ENCODE data around the gene CD86.

- no peak for TF ChIP-seq POLR2A (IDR thresholded peaks at IDR 0.05)
- TF ChIP-seq CTCF (IDR thresholded peaks at IDR 0.05 in 4 of 5, conservative IDR thresholded peaks at IDR 0.05 in 1 of 5) = no peak
Observed at GRCh38 chr3:122013448-122013925, 41.7 kb upstream of the CD86 start.

Measured in gastrocnemius medialis (tissue), 4 donors.